B cell (primary cell): ENCODE measurements around the gene STT3A.

ENCODE experiments used
- EZH2 ChIP-seq: IDR thresholded peaks from 2 replicates; pipeline ENCODE4 v1.6.1; 2012; ENCODE audit warnings: borderline replicate concordance, low read depth, mild to moderate bottlenecking, moderate library complexity, low read length; ENCODE audit not compliant: insufficient read depth, poor library complexity, severe bottlenecking
- TF ChIP-seq, protein P1 (sequence below): fragments of 200-600 bp; IDR thresholded peaks from one replicate; pipeline ENCODE4 v1.8.0; 2022; ENCODE audit warnings: antibody characterized with exemption, mild to moderate bottlenecking

DNA sequence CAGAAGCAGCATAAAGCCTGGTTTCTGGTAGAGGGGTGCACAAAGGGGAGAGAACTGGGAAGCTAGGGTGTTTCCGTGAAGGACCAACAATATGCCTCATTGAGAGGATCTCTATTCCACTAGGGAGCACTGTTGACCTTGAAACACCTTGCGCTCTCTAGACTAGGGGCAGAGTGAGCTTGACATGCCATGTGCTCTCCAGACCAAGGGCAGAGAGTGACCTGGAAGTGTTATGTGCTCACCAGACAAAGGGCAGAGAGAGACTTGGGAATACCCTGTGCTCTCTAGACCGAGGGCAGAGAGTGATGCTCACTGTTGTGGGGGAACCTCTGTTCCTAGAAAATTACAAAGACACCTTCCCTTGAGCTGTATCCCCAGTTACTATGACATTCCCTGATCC, 38.6 kb upstream of the STT3A start:
- TF ChIP-seq, protein P1, sequence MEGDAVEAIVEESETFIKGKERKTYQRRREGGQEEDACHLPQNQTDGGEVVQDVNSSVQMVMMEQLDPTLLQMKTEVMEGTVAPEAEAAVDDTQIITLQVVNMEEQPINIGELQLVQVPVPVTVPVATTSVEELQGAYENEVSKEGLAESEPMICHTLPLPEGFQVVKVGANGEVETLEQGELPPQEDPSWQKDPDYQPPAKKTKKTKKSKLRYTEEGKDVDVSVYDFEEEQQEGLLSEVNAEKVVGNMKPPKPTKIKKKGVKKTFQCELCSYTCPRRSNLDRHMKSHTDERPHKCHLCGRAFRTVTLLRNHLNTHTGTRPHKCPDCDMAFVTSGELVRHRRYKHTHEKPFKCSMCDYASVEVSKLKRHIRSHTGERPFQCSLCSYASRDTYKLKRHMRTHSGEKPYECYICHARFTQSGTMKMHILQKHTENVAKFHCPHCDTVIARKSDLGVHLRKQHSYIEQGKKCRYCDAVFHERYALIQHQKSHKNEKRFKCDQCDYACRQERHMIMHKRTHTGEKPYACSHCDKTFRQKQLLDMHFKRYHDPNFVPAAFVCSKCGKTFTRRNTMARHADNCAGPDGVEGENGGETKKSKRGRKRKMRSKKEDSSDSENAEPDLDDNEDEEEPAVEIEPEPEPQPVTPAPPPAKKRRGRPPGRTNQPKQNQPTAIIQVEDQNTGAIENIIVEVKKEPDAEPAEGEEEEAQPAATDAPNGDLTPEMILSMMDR, result no peak
- no peak for TF ChIP-seq EZH2
